ENCODE measurements around the gene UGT1A1. TPM values are rescaled to one million over a fixed set of nuclear protein-coding genes. Genes with fewer than 3 reads are reported as not detected.

The UGT1A1 gene
- total and polyA plus RNA-seq, 2 of the 13 experiments (the other 11 are each of a cell fraction or from before 2014, with no cell fraction given) = 0.69 to 0.75 TPM

DNA sequence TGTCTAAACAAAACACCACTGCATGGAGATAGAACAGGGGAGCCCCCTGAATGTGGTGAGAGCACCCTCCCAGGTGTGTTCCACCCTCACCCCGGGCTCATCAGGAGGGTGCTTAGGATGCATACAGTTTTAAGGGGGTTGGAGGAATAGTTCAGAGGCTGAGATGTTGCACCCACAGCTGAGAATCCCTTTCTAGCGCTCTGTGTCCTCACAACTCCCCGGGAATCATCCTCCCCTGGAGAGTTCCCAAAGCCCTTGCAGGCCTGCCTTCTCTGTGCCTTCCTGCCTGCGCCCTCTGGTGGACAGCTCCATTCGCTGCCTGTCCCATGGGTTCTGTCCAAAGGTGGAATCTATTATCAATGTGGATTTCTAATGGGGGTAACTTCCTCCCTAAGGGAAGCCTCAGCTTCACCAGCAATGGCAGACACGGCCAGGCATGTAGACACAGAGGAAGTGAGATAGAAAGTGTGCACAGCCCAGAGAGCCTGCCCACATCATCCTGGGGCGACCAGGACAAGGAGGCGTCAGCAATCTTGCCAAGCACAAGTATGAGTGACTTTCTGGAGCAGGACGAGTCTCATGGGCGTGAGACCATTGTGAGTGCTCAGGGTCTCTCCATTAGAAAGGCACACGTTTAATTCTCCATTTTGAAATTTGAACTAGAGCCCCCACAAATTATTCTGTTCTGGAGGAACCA lies 48.6 kb upstream of the UGT1A1 start:
- DNase-seq (ENCODE audit: low spot score) = peak; percentile 64
- Histone ChIP-seq H3K36me3 (replicated peaks in 1 of 2; ENCODE audit: control insufficient read depth in 1 of 2, insufficient read depth in 2 of 2, low read length in 2 of 2) (no peaks in the 10 kb centered on the region), H3K27me3 (ENCODE audit: control insufficient read depth in 1 of 2, insufficient read depth in 2 of 2, low read length in 2 of 2) (no peaks in the 10 kb centered on the region), H4K20me1 (ENCODE audit: insufficient read depth, low read length) (no peaks in the 10 kb centered on the region), H2AFZ (ENCODE audit: low read length) (no peak overlapping the region), H3K4me1 (ENCODE audit: insufficient read depth, low read length) (no peaks in the 10 kb centered on the region), H3K4me3 (replicated peaks in 1 of 3; ENCODE audit: insufficient read depth in 1 of 3, low read depth in 2 of 3, low read length in 3 of 3) (no peak overlapping the region), H3K4me2 (ENCODE audit: low read depth, low read length) (no peak overlapping the region), H3K9me3 (ENCODE audit: low read length) (no peaks in the 10 kb centered on the region), H3K27ac (ENCODE audit: extremely low read length, insufficient read depth, low read length) (no peak overlapping the region), H3K9ac (ENCODE audit: insufficient read depth, low read depth, low read length) (no peak overlapping the region), H3K79me2 (ENCODE audit: insufficient read depth, low read length) (no peaks in the 10 kb centered on the region)
- in situ Hi-C loops (cut with HindIII; ENCODE audit: extremely low pct_ligation_motif_present, low pct_unique_long_range_greater_than_20kb) = no loop called here
- 38% methylated on average over 10 of the region's 11 CpGs for WGBS (ENCODE audit: low lambda C conversion rate)
- POLR2A ChIA-PET = no interaction called here
- peak; percentile 99 for ATAC-seq
- CTCF ChIA-PET (ENCODE audit: low intra/inter-chr PET ratio, low total read pairs) = no interaction called here
- no TSS peak for BruUV-seq (replicated peaks)
- FAIRE-seq = peak; percentile 94
- intact Hi-C loops (cut with micrococcal nuclease; ENCODE audit: unreplicated experiment) = loop anchor here (2.0 to 5.0 kb wide), 4 partner anchors 129 to 309 kb away; no protein-coding TSS in a partner anchor
- TF ChIP-seq, protein P1, sequence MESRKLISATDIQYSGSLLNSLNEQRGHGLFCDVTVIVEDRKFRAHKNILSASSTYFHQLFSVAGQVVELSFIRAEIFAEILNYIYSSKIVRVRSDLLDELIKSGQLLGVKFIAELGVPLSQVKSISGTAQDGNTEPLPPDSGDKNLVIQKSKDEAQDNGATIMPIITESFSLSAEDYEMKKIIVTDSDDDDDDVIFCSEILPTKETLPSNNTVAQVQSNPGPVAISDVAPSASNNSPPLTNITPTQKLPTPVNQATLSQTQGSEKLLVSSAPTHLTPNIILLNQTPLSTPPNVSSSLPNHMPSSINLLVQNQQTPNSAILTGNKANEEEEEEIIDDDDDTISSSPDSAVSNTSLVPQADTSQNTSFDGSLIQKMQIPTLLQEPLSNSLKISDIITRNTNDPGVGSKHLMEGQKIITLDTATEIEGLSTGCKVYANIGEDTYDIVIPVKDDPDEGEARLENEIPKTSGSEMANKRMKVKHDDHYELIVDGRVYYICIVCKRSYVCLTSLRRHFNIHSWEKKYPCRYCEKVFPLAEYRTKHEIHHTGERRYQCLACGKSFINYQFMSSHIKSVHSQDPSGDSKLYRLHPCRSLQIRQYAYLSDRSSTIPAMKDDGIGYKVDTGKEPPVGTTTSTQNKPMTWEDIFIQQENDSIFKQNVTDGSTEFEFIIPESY (CRISPR knock-in tag; IDR thresholded peaks at IDR 0.05) = no peak
- TF ChIP-seq XRCC5 (optimal IDR thresholded peaks at IDR 0.05; ENCODE audit: low read length) = peak; percentile 70
- 0 out of 2 replicates have a peak, but pooled peaks have one; percentile 48 for TF ChIP-seq ZNF547 (CRISPR knock-in tag; IDR thresholded peaks at IDR 0.05)
- 0 out of 2 replicates have a peak, but pooled peaks have one; percentile 49 for TF ChIP-seq CBX5 (CRISPR knock-in tag; IDR thresholded peaks at IDR 0.05; ENCODE audit: borderline replicate concordance)
- TF ChIP-seq SMC3 (IDR thresholded peaks at IDR 0.05; ENCODE audit: low read length) = peak; percentile 88
- TF ChIP-seq ELF1 (CRISPR knock-in tag; IDR thresholded peaks at IDR 0.05) = 0 out of 2 replicates have a peak, but pooled peaks have one; percentile 22
- TF ChIP-seq, protein P2, sequence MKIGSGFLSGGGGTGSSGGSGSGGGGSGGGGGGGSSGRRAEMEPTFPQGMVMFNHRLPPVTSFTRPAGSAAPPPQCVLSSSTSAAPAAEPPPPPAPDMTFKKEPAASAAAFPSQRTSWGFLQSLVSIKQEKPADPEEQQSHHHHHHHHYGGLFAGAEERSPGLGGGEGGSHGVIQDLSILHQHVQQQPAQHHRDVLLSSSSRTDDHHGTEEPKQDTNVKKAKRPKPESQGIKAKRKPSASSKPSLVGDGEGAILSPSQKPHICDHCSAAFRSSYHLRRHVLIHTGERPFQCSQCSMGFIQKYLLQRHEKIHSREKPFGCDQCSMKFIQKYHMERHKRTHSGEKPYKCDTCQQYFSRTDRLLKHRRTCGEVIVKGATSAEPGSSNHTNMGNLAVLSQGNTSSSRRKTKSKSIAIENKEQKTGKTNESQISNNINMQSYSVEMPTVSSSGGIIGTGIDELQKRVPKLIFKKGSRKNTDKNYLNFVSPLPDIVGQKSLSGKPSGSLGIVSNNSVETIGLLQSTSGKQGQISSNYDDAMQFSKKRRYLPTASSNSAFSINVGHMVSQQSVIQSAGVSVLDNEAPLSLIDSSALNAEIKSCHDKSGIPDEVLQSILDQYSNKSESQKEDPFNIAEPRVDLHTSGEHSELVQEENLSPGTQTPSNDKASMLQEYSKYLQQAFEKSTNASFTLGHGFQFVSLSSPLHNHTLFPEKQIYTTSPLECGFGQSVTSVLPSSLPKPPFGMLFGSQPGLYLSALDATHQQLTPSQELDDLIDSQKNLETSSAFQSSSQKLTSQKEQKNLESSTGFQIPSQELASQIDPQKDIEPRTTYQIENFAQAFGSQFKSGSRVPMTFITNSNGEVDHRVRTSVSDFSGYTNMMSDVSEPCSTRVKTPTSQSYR (CRISPR knock-in tag; IDR thresholded peaks at IDR 0.05; ENCODE audit: borderline replicate concordance) = no peak
- no peak for TF ChIP-seq NR2C2 (CRISPR knock-in tag; IDR thresholded peaks at IDR 0.05; ENCODE audit: borderline replicate concordance)
- peak; percentile 56; the same call in 1 of the 2 replicates for TF ChIP-seq ZNF598 (CRISPR knock-in tag; IDR thresholded peaks at IDR 0.05; ENCODE audit: borderline replicate concordance)
- TF ChIP-seq, protein P3, sequence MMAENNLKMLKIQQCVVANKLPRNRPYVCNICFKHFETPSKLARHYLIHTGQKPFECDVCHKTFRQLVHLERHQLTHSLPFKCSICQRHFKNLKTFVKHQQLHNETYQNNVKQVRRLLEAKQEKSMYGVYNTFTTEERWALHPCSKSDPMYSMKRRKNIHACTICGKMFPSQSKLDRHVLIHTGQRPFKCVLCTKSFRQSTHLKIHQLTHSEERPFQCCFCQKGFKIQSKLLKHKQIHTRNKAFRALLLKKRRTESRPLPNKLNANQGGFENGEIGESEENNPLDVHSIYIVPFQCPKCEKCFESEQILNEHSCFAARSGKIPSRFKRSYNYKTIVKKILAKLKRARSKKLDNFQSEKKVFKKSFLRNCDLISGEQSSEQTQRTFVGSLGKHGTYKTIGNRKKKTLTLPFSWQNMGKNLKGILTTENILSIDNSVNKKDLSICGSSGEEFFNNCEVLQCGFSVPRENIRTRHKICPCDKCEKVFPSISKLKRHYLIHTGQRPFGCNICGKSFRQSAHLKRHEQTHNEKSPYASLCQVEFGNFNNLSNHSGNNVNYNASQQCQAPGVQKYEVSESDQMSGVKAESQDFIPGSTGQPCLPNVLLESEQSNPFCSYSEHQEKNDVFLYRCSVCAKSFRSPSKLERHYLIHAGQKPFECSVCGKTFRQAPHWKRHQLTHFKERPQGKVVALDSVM (CRISPR knock-in tag; IDR thresholded peaks at IDR 0.05) = 0 out of 2 replicates have a peak, but pooled peaks have one; percentile 15
- TF ChIP-seq, protein P4, sequence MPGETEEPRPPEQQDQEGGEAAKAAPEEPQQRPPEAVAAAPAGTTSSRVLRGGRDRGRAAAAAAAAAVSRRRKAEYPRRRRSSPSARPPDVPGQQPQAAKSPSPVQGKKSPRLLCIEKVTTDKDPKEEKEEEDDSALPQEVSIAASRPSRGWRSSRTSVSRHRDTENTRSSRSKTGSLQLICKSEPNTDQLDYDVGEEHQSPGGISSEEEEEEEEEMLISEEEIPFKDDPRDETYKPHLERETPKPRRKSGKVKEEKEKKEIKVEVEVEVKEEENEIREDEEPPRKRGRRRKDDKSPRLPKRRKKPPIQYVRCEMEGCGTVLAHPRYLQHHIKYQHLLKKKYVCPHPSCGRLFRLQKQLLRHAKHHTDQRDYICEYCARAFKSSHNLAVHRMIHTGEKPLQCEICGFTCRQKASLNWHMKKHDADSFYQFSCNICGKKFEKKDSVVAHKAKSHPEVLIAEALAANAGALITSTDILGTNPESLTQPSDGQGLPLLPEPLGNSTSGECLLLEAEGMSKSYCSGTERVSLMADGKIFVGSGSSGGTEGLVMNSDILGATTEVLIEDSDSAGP (CRISPR knock-in tag; IDR thresholded peaks at IDR 0.05; ENCODE audit: borderline replicate concordance) = peak; percentile 43; the same call in 1 of the 2 replicates
- peak; percentile 87 for TF ChIP-seq STAG1 (CRISPR knock-in tag; IDR thresholded peaks at IDR 0.05)
- TF ChIP-seq, protein P5, sequence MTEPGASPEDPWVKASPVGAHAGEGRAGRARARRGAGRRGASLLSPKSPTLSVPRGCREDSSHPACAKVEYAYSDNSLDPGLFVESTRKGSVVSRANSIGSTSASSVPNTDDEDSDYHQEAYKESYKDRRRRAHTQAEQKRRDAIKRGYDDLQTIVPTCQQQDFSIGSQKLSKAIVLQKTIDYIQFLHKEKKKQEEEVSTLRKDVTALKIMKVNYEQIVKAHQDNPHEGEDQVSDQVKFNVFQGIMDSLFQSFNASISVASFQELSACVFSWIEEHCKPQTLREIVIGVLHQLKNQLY (CRISPR knock-in tag; IDR thresholded peaks at IDR 0.05) = no peak
- 0 out of 2 replicates have a peak, but pooled peaks have one; percentile 22 for TF ChIP-seq IRF2 (CRISPR knock-in tag; IDR thresholded peaks at IDR 0.05)
